Measurements from ENCODE around the gene SETD3.

SETD3 gene

GRCh38 chr14:99459481-99460100 is 21.1 kb downstream of the SETD3 start:
- DNase-seq (ENCODE audit: low read depth), result no peak

- DNase-seq (ENCODE audit: low read depth), result no peak
These were observed 26.4 kb downstream of the SETD3 start for GRCh38 chr14:99454246-99454645.

- no peak for DNase-seq (ENCODE audit: low read depth)
These were observed 27.7 kb downstream of the SETD3 start for GRCh38 chr14:99452968-99453367.

- no peak for DNase-seq (ENCODE audit: low read depth)
These were observed 29.4 kb downstream of the SETD3 start for GRCh38 chr14:99451234-99451633.

GRCh38 chr14:99450266-99450665 is 30.4 kb downstream of the SETD3 start:
- no peak for DNase-seq (ENCODE audit: low read depth)

GRCh38 chr14:99447739-99448138 is 32.9 kb downstream of the SETD3 start:
- DNase-seq (ENCODE audit: low read depth), result no peak

- no peak for DNase-seq (ENCODE audit: low read depth)
These were observed 34.7 kb downstream of the SETD3 start for GRCh38 chr14:99445931-99446330.

- no peak for DNase-seq (ENCODE audit: low read depth)
These were observed 38.7 kb downstream of the SETD3 start for GRCh38 chr14:99441918-99442317.

- no peak for DNase-seq (ENCODE audit: low read depth)
These were observed 39.3 kb downstream of the SETD3 start for GRCh38 chr14:99441157-99441870.

GRCh38 chr14:99440278-99440677 is 40.4 kb downstream of the SETD3 start:
- DNase-seq (ENCODE audit: low read depth), result no peak

GRCh38 chr14:99437706-99438105 is 43.0 kb downstream of the SETD3 start:
- no peak for DNase-seq (ENCODE audit: low read depth)

GRCh38 chr14:99436247-99437180 is 44.1 kb downstream of the SETD3 start:
- no peak for DNase-seq (ENCODE audit: low read depth)

GRCh38 chr14:99435327-99435726 is 45.3 kb downstream of the SETD3 start:
- DNase-seq (ENCODE audit: low read depth), result no peak

- no peak for DNase-seq (ENCODE audit: low read depth)
These were observed 48.2 kb downstream of the SETD3 start for GRCh38 chr14:99432485-99432884.

GRCh38 chr14:99431986-99432385 is 48.7 kb downstream of the SETD3 start:
- DNase-seq (ENCODE audit: low read depth), result no peak

GRCh38 chr14:99430491-99430890 is 50.2 kb downstream of the SETD3 start:
- no peak for DNase-seq (ENCODE audit: low read depth)

- no peak for DNase-seq (ENCODE audit: low read depth)
These were observed 52.9 kb downstream of the SETD3 start for GRCh38 chr14:99427632-99428300.

GRCh38 chr14:99426813-99427346 is 53.8 kb downstream of the SETD3 start:
- no peak for DNase-seq (ENCODE audit: low read depth)

- no peak for DNase-seq (ENCODE audit: low read depth)
These were observed 54.4 kb downstream of the SETD3 start for GRCh38 chr14:99426265-99426664.

GRCh38 chr14:99425272-99425681 is 55.4 kb downstream of the SETD3 start:
- no peak for DNase-seq (ENCODE audit: low read depth)

GRCh38 chr14:99424306-99424877 is 56.3 kb downstream of the SETD3 start:
- no peak for DNase-seq (ENCODE audit: low read depth)

GRCh38 chr14:99423434-99423833 is 57.2 kb downstream of the SETD3 start:
- no peak for DNase-seq (ENCODE audit: low read depth)
